ENCODE measurements around the gene CLIC4. TPM values are rescaled to one million over a fixed set of nuclear protein-coding genes. Genes with fewer than 3 reads are reported as not detected.
"Not testable (repeated sequence)": the region's sequence is repeated elsewhere in the genome, so short reads cannot be mapped to it uniquely, and the experiment has no call there.

Gene CLIC4
- total RNA-seq = 100 to 1,000 TPM; 164 to 263 TPM
- long read RNA-seq, full-length matches to known transcripts = 208 of 238 reads
- long read RNA-seq, partial matches to known transcripts = 6 of 238 reads
- long read RNA-seq, other reads (novel, unspliced or antisense) = 24 of 238 reads

GRCh38 chr1:24744911-24745710 is at the start of gene CLIC4:
CLIC4 (plus strand) TSS chr1:24745447; CDS start chr1:24745554, 107 bp downstream.
- DNase-seq (peak; percentile 100), ATAC-seq (peak; percentile 94 to 95)
- intact Hi-C loops (cut with DNase I) = loop anchor here (2.0 to 10.0 kb wide), 5 partner anchors 47 to 490 kb away; partner anchors contain the start of gene SYF2 (in 1 of the 2)

DNA sequence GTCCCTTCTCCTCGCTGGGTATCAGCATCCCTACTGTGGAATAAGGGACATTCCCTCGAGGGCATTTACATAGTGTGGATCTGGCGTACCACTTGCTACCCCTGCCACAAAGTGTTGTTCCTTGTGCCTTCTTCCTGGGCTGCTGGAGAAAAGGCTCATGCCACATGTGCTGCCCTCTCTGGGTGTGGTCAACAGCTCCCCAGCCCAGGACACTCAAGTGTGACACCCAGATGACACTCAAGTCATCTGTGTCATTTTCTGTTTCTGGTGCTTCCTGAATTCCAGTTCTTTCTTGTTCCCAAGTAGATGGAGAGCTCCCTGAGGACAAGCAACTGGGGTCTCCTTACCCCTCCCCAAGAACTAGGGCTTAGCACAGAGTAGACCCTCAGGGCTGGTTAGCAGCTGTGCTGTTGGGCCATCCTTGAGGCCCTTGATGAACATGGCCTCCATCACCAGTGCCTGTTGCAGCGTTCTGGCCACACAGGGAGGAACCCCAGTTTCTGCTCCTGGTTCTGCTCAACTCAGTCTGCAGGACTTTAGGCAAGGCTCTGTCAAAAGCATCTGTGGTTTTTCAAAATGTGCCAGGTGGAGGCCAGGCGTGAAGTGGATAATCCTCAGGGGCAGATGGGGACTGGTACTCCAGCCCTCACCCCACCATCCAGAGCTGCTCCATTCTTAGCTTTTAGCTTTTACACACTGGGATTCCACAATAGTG is 49.0 kb upstream of the CLIC4 start:
- intact Hi-C loops (cut with DNase I) = loop anchor here in 1 of 2 donors (10.0 kb wide), 1 partner anchor 49 kb away; the partner anchor contains the start of gene CLIC4
- ATAC-seq = no peak

GRCh38 chr1:24696756-24697330 is 48.4 kb upstream of the CLIC4 start:
- intact Hi-C loops (cut with DNase I) = loop anchor here in 1 of 2 donors (10.0 kb wide), 1 partner anchor 48 kb away; the partner anchor contains the start of gene CLIC4
- DNase-seq (no peak), ATAC-seq (no peak)

More for the DNA sequence above, 49.0 kb upstream of the CLIC4 start:
- DNase-seq = no peak

DNA sequence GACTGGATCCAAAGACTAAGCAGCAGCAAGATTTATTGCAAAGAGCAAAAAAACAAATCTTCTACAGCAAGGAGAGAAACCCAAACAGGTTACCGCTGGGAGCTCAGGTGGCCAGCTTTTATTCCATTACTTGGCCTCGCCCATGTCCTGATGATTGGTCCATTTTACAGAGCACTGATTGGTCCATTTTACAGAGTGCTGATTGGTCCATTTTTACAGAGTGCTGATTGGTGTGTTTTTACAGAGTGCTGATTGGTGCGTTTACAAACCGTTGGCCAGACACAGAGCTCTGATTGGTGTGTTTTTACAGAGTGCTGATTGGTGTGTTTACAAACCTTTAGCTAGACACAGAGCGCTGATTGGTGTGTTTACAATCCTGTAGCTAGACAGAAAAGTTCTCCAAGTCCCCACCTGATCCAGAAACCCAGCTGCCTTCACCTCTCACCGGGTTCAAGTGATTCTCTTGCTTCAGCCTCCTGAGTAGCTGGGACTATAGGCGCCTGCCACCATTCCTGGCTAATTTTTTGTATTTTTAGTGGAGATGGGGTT is 47.7 kb upstream of the CLIC4 start:
- intact Hi-C loops (cut with DNase I) = loop anchor here in 1 of 2 donors (10.0 kb wide), 1 partner anchor 47 kb away; the partner anchor contains the start of gene CLIC4
- ATAC-seq, DNase-seq: not testable (repeated sequence)

DNA sequence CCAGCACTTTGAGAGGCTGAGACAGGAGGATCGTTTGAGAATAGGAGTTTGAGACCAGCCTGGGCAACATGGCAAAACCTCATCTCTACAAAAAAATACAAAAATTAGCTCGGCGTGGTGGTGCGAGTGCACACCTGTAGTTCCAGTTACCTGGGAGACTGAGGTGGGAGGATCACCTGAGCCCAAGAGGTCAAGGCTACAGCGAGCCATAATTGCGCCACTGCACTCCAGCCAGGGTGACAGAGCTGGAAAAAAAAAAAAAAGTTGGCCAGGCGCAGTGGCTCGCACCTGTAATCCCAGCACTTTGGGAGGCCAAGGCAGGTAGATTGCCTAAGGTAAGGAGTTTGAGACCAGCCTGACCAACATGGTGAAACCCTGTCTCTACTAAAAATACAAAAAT is 46.9 kb upstream of the CLIC4 start:
- ATAC-seq, DNase-seq: not testable (repeated sequence)
- intact Hi-C loops (cut with DNase I) = loop anchor here in 1 of 2 donors (10.0 kb wide), 1 partner anchor 46 kb away; the partner anchor contains the start of gene CLIC4

DNA sequence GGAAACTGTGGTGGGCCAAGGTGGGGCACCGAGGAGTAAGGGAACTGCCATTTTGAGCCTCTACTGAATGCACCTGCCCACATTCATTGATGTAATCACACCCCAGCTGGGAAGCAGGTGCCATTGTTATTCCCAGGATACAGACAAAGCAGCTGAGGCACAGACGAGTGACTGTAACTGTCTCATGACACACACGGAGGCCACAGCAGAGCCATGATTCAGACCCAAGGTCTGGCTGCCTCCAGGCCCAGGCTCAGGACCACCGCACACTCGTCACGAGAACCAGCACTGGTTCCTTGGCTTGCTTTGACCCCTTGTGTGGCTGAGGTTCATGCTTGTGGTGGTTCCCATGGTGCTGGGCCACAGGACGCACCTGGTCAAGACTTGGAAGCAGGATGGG is 45.6 kb upstream of the CLIC4 start:
- DNase-seq = no peak
- no peak for ATAC-seq
- intact Hi-C loops (cut with DNase I) = loop anchor here in 1 of 2 donors (10.0 kb wide), 1 partner anchor 45 kb away; the partner anchor contains the start of gene CLIC4

DNA sequence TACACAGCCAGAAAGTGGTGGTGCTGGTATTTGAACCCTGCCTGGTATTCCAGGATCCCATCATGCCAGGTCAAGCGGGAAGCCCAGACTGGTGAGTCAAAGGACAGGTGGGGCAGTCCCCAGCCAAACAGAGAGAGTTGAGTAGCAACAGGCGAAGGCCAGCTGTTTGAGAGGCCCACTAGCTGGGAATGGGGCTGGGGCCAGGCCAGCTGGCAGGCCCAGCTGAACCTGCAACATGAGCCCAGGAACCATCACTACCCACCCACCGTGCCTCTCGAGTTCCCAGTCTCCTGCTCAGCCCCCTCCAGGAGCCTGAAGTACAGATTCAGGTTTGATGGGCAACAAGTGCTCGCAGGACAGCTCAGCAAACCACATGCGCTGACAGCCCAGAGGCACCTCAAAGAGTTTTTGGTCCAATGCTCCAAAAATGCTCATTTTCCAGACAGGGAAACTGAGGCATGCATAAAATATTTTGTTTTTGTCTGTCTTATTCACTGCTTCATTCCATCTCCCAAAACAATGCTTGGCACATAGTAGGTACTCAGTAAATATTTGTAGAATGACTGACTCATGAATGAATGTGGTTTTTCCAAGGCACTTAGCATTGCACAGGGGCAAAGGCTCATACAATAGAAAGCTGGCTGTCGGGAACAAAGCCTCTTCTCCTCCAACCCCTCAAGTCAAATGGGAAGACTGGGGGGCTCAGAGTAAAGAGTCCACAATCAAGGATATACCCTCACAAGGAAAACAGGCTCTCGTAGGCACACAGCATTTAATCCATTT is 42.5 kb upstream of the CLIC4 start:
- ATAC-seq (peak in 1 of 2 donors; percentile 16), DNase-seq (no peak)

DNA sequence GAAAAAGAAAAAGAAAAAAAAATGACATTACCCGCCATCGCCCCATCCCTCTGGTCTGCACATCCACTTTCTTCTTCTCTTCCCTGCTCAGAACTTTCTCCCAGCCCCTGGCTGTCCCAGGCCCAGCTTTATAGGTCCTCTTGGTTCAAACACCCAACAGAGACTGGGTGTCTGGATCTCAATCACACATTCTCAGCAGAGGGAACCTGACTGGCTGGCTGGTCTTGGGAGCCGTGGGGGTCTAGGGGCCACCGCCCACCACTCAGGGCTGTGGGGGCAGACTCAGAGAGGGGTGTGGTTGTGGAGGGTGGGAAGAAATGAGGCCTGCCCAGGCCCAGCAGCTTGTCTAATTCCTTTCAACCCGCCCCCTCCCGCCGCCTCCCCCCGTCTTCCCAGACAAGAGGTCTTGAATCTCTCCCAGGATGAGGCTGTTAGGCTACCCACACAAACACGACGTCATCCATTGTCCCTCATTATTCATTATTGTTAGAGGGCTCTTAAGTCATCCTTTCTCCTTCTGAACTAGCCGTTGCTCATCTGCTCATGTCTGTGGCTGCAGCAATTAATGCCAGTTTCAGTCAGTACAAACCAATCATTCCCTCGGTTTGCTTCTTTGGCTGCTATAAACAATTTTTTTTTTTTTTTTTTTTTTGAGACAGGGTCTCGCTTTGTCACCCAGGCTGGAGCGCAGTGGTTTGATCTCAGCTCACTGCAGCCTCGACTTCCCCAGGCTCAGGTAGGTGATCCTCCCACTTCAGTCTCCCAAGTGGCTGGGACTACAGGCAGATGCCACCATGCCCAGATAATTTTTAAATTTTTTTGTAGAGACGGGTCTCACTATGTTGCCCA is 40.6 kb upstream of the CLIC4 start:
- intact Hi-C loops (cut with DNase I) = no loop called here
- no peak for DNase-seq
- peak in 1 of 2 donors; percentile 45 for ATAC-seq

More for the DNA sequence above, 42.5 kb upstream of the CLIC4 start:
- intact Hi-C loops (cut with DNase I) = no loop called here

GRCh38 chr1:24705260-24706073 is 39.8 kb upstream of the CLIC4 start:
- peak; percentile 96 to 99 for ATAC-seq
- DNase-seq = peak; percentile 91
- intact Hi-C loops (cut with DNase I) = no loop called here

DNA sequence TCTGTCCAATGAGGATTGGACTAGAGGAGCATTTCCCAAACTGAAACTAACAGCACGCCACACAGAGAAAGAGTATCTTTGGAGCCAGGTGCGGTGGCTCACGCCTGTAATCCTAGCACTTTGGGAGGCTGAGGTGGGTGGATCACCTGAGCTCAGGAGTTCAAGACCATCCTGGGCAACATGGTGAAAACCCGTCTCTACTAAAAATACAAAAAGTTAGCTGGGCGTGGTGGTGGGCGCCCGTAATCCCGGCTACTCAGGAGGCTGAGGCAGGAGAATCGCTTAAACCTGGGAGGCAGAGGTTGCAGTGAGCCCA is 39.2 kb upstream of the CLIC4 start:
- DNase-seq; intact Hi-C loops (cut with DNase I); ATAC-seq: not testable (repeated sequence)

DNA sequence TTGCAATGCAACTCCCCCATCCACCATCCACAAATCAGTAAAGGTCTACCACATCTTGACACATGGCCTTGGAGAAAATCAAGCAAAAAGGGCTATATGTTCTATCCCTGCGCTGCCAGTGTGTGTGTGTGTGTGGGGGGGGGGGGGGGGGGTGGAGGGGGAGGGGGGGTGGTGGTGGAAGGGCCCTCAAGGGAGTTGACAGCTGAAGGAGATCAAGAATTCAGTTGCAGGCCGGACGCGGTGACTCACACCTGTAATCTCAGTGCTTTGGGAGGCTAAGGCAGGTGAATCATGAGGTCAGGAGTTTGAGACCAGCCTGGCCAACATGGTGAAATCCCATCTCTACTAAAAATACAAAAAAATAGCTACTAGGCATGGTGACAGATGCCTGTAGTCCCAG is 37.6 kb upstream of the CLIC4 start:
- intact Hi-C loops (cut with DNase I) = no loop called here
- no peak for ATAC-seq
- DNase-seq = no peak

DNA sequence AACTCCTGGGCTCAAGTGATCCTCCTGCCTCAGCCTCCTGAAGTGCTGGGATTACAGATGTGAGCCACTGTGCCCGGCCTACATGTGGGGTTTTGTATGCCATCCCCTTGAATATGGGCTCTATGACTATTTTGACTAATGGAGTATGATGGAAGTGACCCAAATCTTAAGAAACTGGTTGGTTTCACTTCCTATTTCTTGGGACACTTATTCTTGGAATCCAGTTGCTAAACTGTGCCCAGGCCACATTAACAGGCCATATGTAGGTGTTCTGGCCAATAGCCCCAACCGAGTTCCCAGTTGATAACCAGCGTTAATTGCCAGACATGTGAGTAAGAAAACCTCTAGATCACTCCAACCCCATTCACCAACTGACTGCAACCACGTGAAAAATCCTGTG is 36.3 kb upstream of the CLIC4 start:
- intact Hi-C loops (cut with DNase I) = no loop called here
- no peak for ATAC-seq
- no peak for DNase-seq

- DNase-seq (no peak), ATAC-seq (no peak)
- intact Hi-C loops (cut with DNase I) = no loop called here
Observed at GRCh38 chr1:24709791-24710441, 35.3 kb upstream of the CLIC4 start.

DNA sequence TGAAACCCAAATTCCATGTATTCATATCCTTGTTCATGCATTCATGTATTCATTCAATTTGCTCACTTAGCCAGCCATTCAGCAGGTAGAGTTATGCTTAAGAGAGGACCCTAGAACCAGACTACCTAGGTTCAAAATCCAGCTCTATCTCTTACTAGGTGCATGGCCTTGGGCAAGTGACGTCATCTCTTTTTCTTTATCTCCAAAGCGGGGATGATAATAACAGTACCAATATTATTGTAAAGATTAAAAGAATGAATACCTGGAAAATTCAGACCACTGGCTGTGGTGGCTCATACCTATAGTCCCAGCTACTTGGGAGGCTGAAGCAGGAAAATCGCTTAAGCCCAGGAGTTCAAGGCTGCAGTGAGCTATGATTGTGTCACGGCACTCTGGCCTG is 33.9 kb upstream of the CLIC4 start:
- intact Hi-C loops (cut with DNase I) = no loop called here
- DNase-seq (no peak), ATAC-seq (no peak)

- DNase-seq = no peak
- intact Hi-C loops (cut with DNase I) = no loop called here
- no peak for ATAC-seq
Observed at GRCh38 chr1:24713176-24713575, 32.1 kb upstream of the CLIC4 start.

- DNase-seq (no peak), ATAC-seq (no peak)
- intact Hi-C loops (cut with DNase I) = no loop called here
Observed at GRCh38 chr1:24713736-24714135, 31.5 kb upstream of the CLIC4 start.

Data from left cardiac atrium (tissue), 4 donors.